NCI-H2227 (cell line): ENCODE measurements around the gene TRAIP.
A peak's percentile ranks its signal among the peaks of the same experiment; 100 is the strongest.

Experiments used
- DNase-seq: peaks from one replicate; lab custom pipeline; 2025; ENCODE audit not compliant: unreplicated experiment; lab: John Stamatoyannopoulos, UW

The TRAIP gene

GRCh38 chr3:49873623-49874022 is 17.3 kb upstream of the TRAIP start:
- no peak for DNase-seq

- DNase-seq = peak; percentile 66
These were observed 16.5 kb upstream of the TRAIP start for GRCh38 chr3:49872801-49873281.

GRCh38 chr3:49871531-49872153 is 15.3 kb upstream of the TRAIP start:
- DNase-seq = no peak

- peak; percentile 72 for DNase-seq
These were observed 13.3 kb upstream of the TRAIP start, which contains the start of gene CAMKV for GRCh38 chr3:49869525-49870126. TSS of gene CAMKV (minus strand) at chr3:49869906. CDS start at chr3:49862388, 7,518 bp downstream.

- DNase-seq = peak; percentile 58
These were observed 12.6 kb upstream of the TRAIP start for GRCh38 chr3:49868862-49869466.

GRCh38 chr3:49867871-49868321 is 11.5 kb upstream of the TRAIP start:
- DNase-seq = no peak

- DNase-seq = peak; percentile 14
These were observed 11.0 kb upstream of the TRAIP start for GRCh38 chr3:49867400-49867799.

GRCh38 chr3:49865198-49865784 is 8.9 kb upstream of the TRAIP start:
- DNase-seq = no peak

- peak; percentile 20 for DNase-seq
These were observed 8.1 kb upstream of the TRAIP start for GRCh38 chr3:49864505-49864904.

GRCh38 chr3:49859576-49860305 is 3.4 kb upstream of the TRAIP start:
- no peak for DNase-seq

GRCh38 chr3:49855662-49856061 is 702 bp downstream of the TRAIP start:
- DNase-seq = no peak

GRCh38 chr3:49845694-49846093 is 10.7 kb downstream of the TRAIP start:
- DNase-seq = no peak

- no peak for DNase-seq
These were observed 11.7 kb downstream of the TRAIP start for GRCh38 chr3:49844464-49845183.

GRCh38 chr3:49842843-49843517 is 13.4 kb downstream of the TRAIP start:
- no peak for DNase-seq

- DNase-seq = no peak
These were observed 14.6 kb downstream of the TRAIP start for GRCh38 chr3:49841806-49842205.

- DNase-seq = no peak
These were observed 15.2 kb downstream of the TRAIP start for GRCh38 chr3:49841126-49841696.

GRCh38 chr3:49840388-49840787 is 16.0 kb downstream of the TRAIP start:
- no peak for DNase-seq

- peak; percentile 68 for DNase-seq
These were observed 17.1 kb downstream of the TRAIP start for GRCh38 chr3:49839193-49839809.

GRCh38 chr3:49831341-49831740 is 25.0 kb downstream of the TRAIP start:
- no peak for DNase-seq
